H1 (cell line): ENCODE results near the gene FCRL5. TPM values are rescaled to one million over a fixed set of nuclear protein-coding genes. Genes with fewer than 3 reads are reported as not detected.

Experiments
- CTCF ChIA-PET: fragments of 300-600 bp; sonication (Branson Sonifier 250); formaldehyde crosslinking; loops from one replicate; lab custom pipeline; 2021; ENCODE audit not compliant: partially characterized antibody; lab: Charles Lee
- POLR2A ChIA-PET: fragments of 300-600 bp; sonication (Branson Sonifier 250); formaldehyde crosslinking; loops from one replicate; lab custom pipeline; 2021; ENCODE audit warnings: inconsistent platforms; ENCODE audit not compliant: partially characterized antibody; lab: Charles Lee
- DNase-seq, 2 experiments: peaks; one replicate each; pipeline versions ENCODE4 v3.0.0 to v3.0.0-alpha.2; 2010 to 2022; ENCODE audit warnings: low spot score in 2 of 2, low read depth in 1 of 2, mixed read lengths in 1 of 2
- FAIRE-seq: peaks from 2 replicates; lab custom pipeline; 2011; peaks lifted over from hg19 to GRCh38; lab: Jason Lieb, UNC
- H2AFZ ChIP-seq: 2 replicates; pipeline ENCODE4 v1.8.1; 2012; ENCODE audit warnings: low read length, inconsistent platforms
- H2AK5ac ChIP-seq: 2 replicates; pipeline ENCODE4 v1.6.1; 2013; ENCODE audit warnings: low read depth, low read length
- H2BK120ac ChIP-seq: replicated peaks from 2 replicates; pipeline ENCODE3; 2013; ENCODE audit warnings: low read depth, low read length, inconsistent platforms
- H2BK12ac ChIP-seq: 2 replicates; pipeline ENCODE4 v1.6.1; 2013; ENCODE audit warnings: low read depth, low read length
- H2BK15ac ChIP-seq: 2 replicates; pipeline ENCODE4 v1.6.1; 2013; ENCODE audit warnings: low read length
- H2BK20ac ChIP-seq: 2 replicates; pipeline ENCODE4 v1.6.1; 2013; ENCODE audit warnings: low read length
- H2BK5ac ChIP-seq: 2 replicates; pipeline ENCODE4 v1.6.1; 2013; ENCODE audit warnings: low read depth, low read length
- H3K14ac ChIP-seq: 2 replicates; pipeline ENCODE4 v1.6.1; 2013; ENCODE audit warnings: inconsistent platforms; ENCODE audit not compliant: insufficient read length
- H3K18ac ChIP-seq: 2 replicates; pipeline ENCODE4 v1.6.1; 2013; ENCODE audit warnings: low read length; ENCODE audit errors: extremely low read depth
- H3K23ac ChIP-seq: 2 replicates; pipeline ENCODE4 v1.6.1; 2013; ENCODE audit warnings: inconsistent platforms; ENCODE audit not compliant: insufficient read length
- H3K23me2 ChIP-seq: 2 replicates; pipeline ENCODE4 v1.6.1; 2013; ENCODE audit warnings: low read depth, low read length
- H3K27ac ChIP-seq: 2 replicates; pipeline ENCODE4 v1.6.1; 2011; ENCODE audit warnings: low read depth, low read length, inconsistent platforms
- H3K27me3 ChIP-seq, 4 experiments: replicated peaks in 1 of 4; 1 replicate in 1 of 4; 2 replicates in 3 of 4; pipeline versions ENCODE4 v1.6.1 to v1.8.1; 2011 to 2013; ENCODE audit warnings: low read length in 3 of 4, mild to moderate bottlenecking in 3 of 4, inconsistent platforms in 2 of 4, mixed read lengths in 2 of 4, moderate library complexity in 1 of 4; ENCODE audit not compliant: control insufficient read depth in 3 of 4, insufficient read depth in 3 of 4; ENCODE audit errors: extremely low read depth in 1 of 4
- H3K36me3 ChIP-seq, 4 experiments: 2 replicates each; pipeline versions ENCODE4 v1.6.1 to v1.8.1; 2011 to 2013; ENCODE audit warnings: mild to moderate bottlenecking in 4 of 4, low read length in 3 of 4, moderate library complexity in 2 of 4, control low read depth in 1 of 4, inconsistent platforms in 1 of 4; ENCODE audit not compliant: insufficient read depth in 4 of 4, control insufficient read depth in 2 of 4
- H3K4ac ChIP-seq: replicated peaks from 2 replicates; pipeline ENCODE3; 2013; ENCODE audit warnings: low read length, low read depth, mixed read lengths, inconsistent platforms; ENCODE audit not compliant: insufficient read length
- H3K4me1 ChIP-seq, 4 experiments: replicated peaks in 1 of 4; 1 replicate in 1 of 4; 2 replicates in 3 of 4; pipeline versions ENCODE4 v1.6.1 to v1.8.1; 2011 to 2013; ENCODE audit warnings: low read length in 3 of 4, inconsistent platforms in 2 of 4, mixed read lengths in 1 of 4; ENCODE audit not compliant: insufficient read depth in 4 of 4, control insufficient read depth in 3 of 4
- H3K4me2 ChIP-seq, 2 experiments: 2 replicates each; pipeline versions ENCODE4 v1.6.1 to v1.8.1; 2011 to 2013; ENCODE audit warnings: low read depth in 2 of 2, low read length in 2 of 2, control low read depth in 1 of 2, inconsistent platforms in 1 of 2, mild to moderate bottlenecking in 1 of 2; ENCODE audit not compliant: insufficient read depth in 1 of 2
- H3K4me3 ChIP-seq, 4 experiments: fragments of 200-600, 300-600 bp in 1 of 4; sonication (generic), shearing (Covaris generic), sonication (Bioruptor Twin) in 1 of 4; 2 replicates each; pipeline versions ENCODE4 v1.5.1 to v1.8.1; 2011 to 2016; ENCODE audit warnings: low read length in 4 of 4, low read depth in 3 of 4, control low read depth in 2 of 4, inconsistent platforms in 2 of 4, mild to moderate bottlenecking in 2 of 4, mixed read lengths in 1 of 4, moderate library complexity in 1 of 4; ENCODE audit not compliant: insufficient read depth in 2 of 4; ENCODE audit errors: extremely low read depth in 1 of 4
- H3K56ac ChIP-seq: replicated peaks from 2 replicates; pipeline ENCODE3; 2013; ENCODE audit warnings: low read depth, mild to moderate bottlenecking, mixed read lengths, low read length, inconsistent platforms; ENCODE audit not compliant: insufficient read length
- H3K79me1 ChIP-seq: 2 replicates; pipeline ENCODE4 v1.6.1; 2013; ENCODE audit warnings: low read depth, low read length, control low read depth
- H3K79me2 ChIP-seq, 2 experiments: 2 replicates each; pipeline versions ENCODE4 v1.6.1 to v1.8.1; 2012 to 2013; ENCODE audit warnings: low read length in 2 of 2, mild to moderate bottlenecking in 2 of 2, inconsistent platforms in 1 of 2; ENCODE audit not compliant: insufficient read depth in 2 of 2, control insufficient read depth in 1 of 2
- H3K9ac ChIP-seq, 4 experiments: replicated peaks in 1 of 4; 1 replicate in 1 of 4; 2 replicates in 3 of 4; pipeline versions ENCODE4 v1.6.1 to v1.8.1; 2011 to 2013; ENCODE audit warnings: low read depth in 3 of 4, low read length in 3 of 4, control low read depth in 2 of 4, mild to moderate bottlenecking in 2 of 4, moderate library complexity in 2 of 4, inconsistent platforms in 1 of 4; ENCODE audit errors: extremely low read depth in 1 of 4
- H3K9me3 ChIP-seq, 2 experiments: 2 replicates each; pipeline versions ENCODE4 v1.6.1 to v1.8.1; 2012 to 2013; ENCODE audit warnings: mild to moderate bottlenecking in 2 of 2, moderate library complexity in 2 of 2, control low read depth in 1 of 2, inconsistent platforms in 1 of 2, low read depth in 1 of 2, low read length in 1 of 2, mixed read lengths in 1 of 2; ENCODE audit not compliant: insufficient read depth in 2 of 2
- H4K20me1 ChIP-seq, 2 experiments: replicated peaks in 1 of 2; 2 replicates each; pipeline versions ENCODE3 to v1.8.1; 2011 to 2013; ENCODE audit warnings: inconsistent platforms in 2 of 2, low read length in 2 of 2, mild to moderate bottlenecking in 1 of 2; ENCODE audit not compliant: insufficient read depth in 2 of 2, control insufficient read depth in 1 of 2
- H4K5ac ChIP-seq: 2 replicates; pipeline ENCODE4 v1.6.1; 2013; ENCODE audit warnings: low read length, low read depth, mixed read lengths, inconsistent platforms; ENCODE audit not compliant: insufficient read length
- H4K8ac ChIP-seq: 2 replicates; pipeline ENCODE4 v1.8.0; 2013; ENCODE audit warnings: mild to moderate bottlenecking, moderate library complexity, low read length, inconsistent platforms; ENCODE audit not compliant: insufficient read depth; ENCODE audit errors: extremely low read depth
- H4K91ac ChIP-seq: replicated peaks from 2 replicates; pipeline ENCODE3; 2013; ENCODE audit warnings: low read length, mixed read lengths, inconsistent platforms; ENCODE audit not compliant: insufficient read length
- CBX8 ChIP-seq: fragments of 300-800, 300-1000 bp; sonication (generic); IDR thresholded peaks from 2 replicates; pipeline ENCODE4 v1.7.1; 2016; ENCODE audit warnings: low read depth, low read length, borderline replicate concordance
- EP300 ChIP-seq, 2 experiments: IDR thresholded peaks; 1 replicate in 1 of 2; 2 replicates in 1 of 2; pipeline ENCODE4 v1.6.1; 2011 to 2012; ENCODE audit warnings: low read depth in 2 of 2, low read length in 2 of 2, mild to moderate bottlenecking in 2 of 2, borderline replicate concordance in 1 of 2, inconsistent platforms in 1 of 2, moderate library complexity in 1 of 2
- KDM1A ChIP-seq: fragments of 200-600, 300-600 bp; sonication (generic); IDR thresholded peaks from 2 replicates; pipeline ENCODE4 v1.7.1; 2016; ENCODE audit warnings: mild to moderate bottlenecking, low read length, borderline replicate concordance
- RNF2 ChIP-seq: fragments of 200-900, 300-1000 bp; sonication (generic); IDR thresholded peaks from 2 replicates; pipeline ENCODE4 v1.7.1; 2016; ENCODE audit warnings: borderline replicate concordance, low read depth, mild to moderate bottlenecking, antibody characterized with exemption, low read length; ENCODE audit not compliant: poor library complexity, severe bottlenecking; ENCODE audit errors: missing control alignments
- WGBS, 2 experiments: shearing (Covaris generic) in 1 of 2; methylation state at CpG; one replicate each; pipeline versions ENCODE4 v1.1.6 to v1.1.7; 2013 to 2015; ENCODE audit warnings: low lambda C conversion rate in 2 of 2, mixed read lengths in 2 of 2, inconsistent platforms in 1 of 2, low coverage in 1 of 2, missing lambda C conversion rate in 1 of 2; ENCODE audit not compliant: insufficient replicate concordance in 2 of 2, insufficient coverage in 1 of 2, insufficient read length in 1 of 2; ENCODE audit errors: extremely low coverage in 1 of 2, missing lambda C conversion rate in 1 of 2; 5-methylcytosine and 5-hydroxymethylcytosine counted together
- polyA plus RNA-seq, 7 experiments: library from polyadenylated mRNA; depleted of rRNA in 3 of 7; stranded (reverse) in 5 of 7; unstranded in 2 of 7; fragments of >200 nt in 5 of 7; fragments of 200-250 nt in 2 of 7; gene quantifications; 1 replicate in 5 of 7; 2 replicates in 1 of 7; 4 replicates in 1 of 7; pipeline versions ENCODE4 v1.2.1 to v1.2.3, GENCODE V29; 2011 to 2013; ENCODE audit warnings: missing spikeins in 2 of 7, mixed read lengths in 2 of 7
- total RNA-seq: library from RNA; stranded (reverse); fragmentation: NEBNext Ultra II Directional; extraction: Animal tissue kit (Norgen Biotek cat#: 25700); gene quantifications from 2 replicates; pipeline ENCODE4 v1.2.1, GENCODE V29; 2021
- TF ChIP-seq, protein P1 (sequence below): IDR thresholded peaks from 2 replicates; pipeline ENCODE4 v1.6.1; 2011; ENCODE audit warnings: low read depth, mild to moderate bottlenecking, low read length; ENCODE audit not compliant: insufficient read depth
- TF ChIP-seq, protein P2 (sequence below): IDR thresholded peaks from 2 replicates; pipeline ENCODE4 v1.6.1; 2012; ENCODE audit warnings: inconsistent platforms

Gene FCRL5
- total and polyA plus RNA-seq, 2 of the 8 experiments (the other 6 are each of a cell fraction or from before 2014, with no cell fraction given) = 1.0 to 2.6 TPM

GRCh38 chr1:157469300-157469699 lies 83.0 kb downstream of the FCRL5 start:
- no peak for TF ChIP-seq RNF2
- TF ChIP-seq KDM1A = no peak
- TF ChIP-seq, protein P1, sequence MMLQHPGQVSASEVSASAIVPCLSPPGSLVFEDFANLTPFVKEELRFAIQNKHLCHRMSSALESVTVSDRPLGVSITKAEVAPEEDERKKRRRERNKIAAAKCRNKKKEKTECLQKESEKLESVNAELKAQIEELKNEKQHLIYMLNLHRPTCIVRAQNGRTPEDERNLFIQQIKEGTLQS = no peak
- no peak for TF ChIP-seq CBX8
- TF ChIP-seq, protein P2, sequence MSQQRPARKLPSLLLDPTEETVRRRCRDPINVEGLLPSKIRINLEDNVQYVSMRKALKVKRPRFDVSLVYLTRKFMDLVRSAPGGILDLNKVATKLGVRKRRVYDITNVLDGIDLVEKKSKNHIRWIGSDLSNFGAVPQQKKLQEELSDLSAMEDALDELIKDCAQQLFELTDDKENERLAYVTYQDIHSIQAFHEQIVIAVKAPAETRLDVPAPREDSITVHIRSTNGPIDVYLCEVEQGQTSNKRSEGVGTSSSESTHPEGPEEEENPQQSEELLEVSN = no peak
- no peak for TF ChIP-seq EP300 (IDR thresholded peaks at IDR 0.05; ENCODE audit: borderline replicate concordance in 1 of 2, low read depth in 2 of 2, low read length in 2 of 2)
- H3K4ac ChIP-seq = no peak overlapping the region
- no peaks in the 10 kb centered on the region for H3K9me3 ChIP-seq
- no peak overlapping the region for H3K56ac ChIP-seq
- H3K23ac ChIP-seq = no peak overlapping the region
- H3K4me3 ChIP-seq = no peak overlapping the region
- H4K5ac ChIP-seq = no peak overlapping the region
- H3K4me1 ChIP-seq = peaks cover 0 to 8% (median 4%) of the 10 kb centered on the region in 4 experiments; a peak in 4 of 7 replicates
- 80% methylated on average over 3 of the region's 3 CpGs; no CpG with 5 or more reads in 1 of the 2 experiments for WGBS, 2 experiments
- H2BK120ac ChIP-seq = no peak overlapping the region
- no peak overlapping the region for H3K14ac ChIP-seq
- H3K4me2 ChIP-seq = no peak overlapping the region
- DNase-seq = no peak
- H2BK20ac ChIP-seq = no peak overlapping the region
- H3K36me3 ChIP-seq = no peaks in the 10 kb centered on the region
- no peak overlapping the region for H4K8ac ChIP-seq
- no peak overlapping the region for H2BK5ac ChIP-seq
- ChIA-PET CTCF (interaction anchor here (0.6 to 1.0 kb wide), 4 partner anchors 99 to 658 kb away, joined by 3 read pairs; no protein-coding TSS in a partner anchor), POLR2A (no interaction called here)
- H3K27me3 ChIP-seq = peaks cover 0 to 1% (median 0%) of the 10 kb centered on the region in 4 experiments; a peak in 2 of 7 replicates
- no peak overlapping the region for H4K91ac ChIP-seq
- H3K79me2 ChIP-seq = no peaks in the 10 kb centered on the region
- H2BK12ac ChIP-seq = no peak overlapping the region
- H2BK15ac ChIP-seq = no peak overlapping the region
- no peaks in the 10 kb centered on the region for H4K20me1 ChIP-seq
- no peak overlapping the region for H3K9ac ChIP-seq
- H2AK5ac ChIP-seq = no peak overlapping the region
- no peak overlapping the region for H3K18ac ChIP-seq
- no peak overlapping the region; the same call in 1 of the 2 replicates for H2AFZ ChIP-seq
- H3K79me1 ChIP-seq = no peaks in the 10 kb centered on the region
- H3K23me2 ChIP-seq = no peaks in the 10 kb centered on the region; the same call in 1 of the 2 replicates
- no peak overlapping the region for H3K27ac ChIP-seq
- FAIRE-seq = no peak
